WTC11 (cell line): ENCODE measurements around the gene PHLPP2. TPM values are rescaled to one million over a fixed set of nuclear protein-coding genes. Genes with fewer than 3 reads are reported as not detected.

Source experiments
- ATAC-seq: fragments of 200-7000 bp; cut with Tn5 transposase; 2 replicates; pipeline ENCODE4 v1.10.0; 2021; ENCODE audit warnings: mild to moderate bottlenecking, moderate library complexity
- CTCF ChIA-PET: fragments of 300-600 bp; sonication (Branson Sonifier 250); formaldehyde crosslinking; loops from one replicate; lab custom pipeline; 2021; ENCODE audit warnings: antibody characterized with exemption; lab: Charles Lee
- POLR2A ChIA-PET: fragments of 350-600 bp; sonication (Branson Sonifier 250); formaldehyde crosslinking; loops from one replicate; lab custom pipeline; 2021; ENCODE audit warnings: antibody characterized with exemption; lab: Charles Lee
- DNase-seq: peaks from one replicate; pipeline ENCODE4 v3.0.0; 2021; ENCODE audit warnings: low spot score
- H3K27ac Mint-ChIP-seq: 2 replicates; pipeline ENCODE4 v1.8.0; 2021; ENCODE audit warnings: mixed read lengths
- H3K27me3 Mint-ChIP-seq: 2 replicates; pipeline ENCODE4 v1.8.0; 2021; ENCODE audit warnings: low read depth, mild to moderate bottlenecking, moderate library complexity, mixed read lengths
- H3K36me3 Mint-ChIP-seq: 2 replicates; pipeline ENCODE4 v1.8.0; 2021; ENCODE audit warnings: mixed read lengths
- H3K4me1 Mint-ChIP-seq: 2 replicates; pipeline ENCODE4 v1.8.0; 2022; ENCODE audit warnings: mixed read lengths
- H3K4me3 Mint-ChIP-seq: 2 replicates; pipeline ENCODE4 v1.8.0; 2021; ENCODE audit warnings: mild to moderate bottlenecking, moderate library complexity, mixed read lengths
- H3K9me3 Mint-ChIP-seq: 2 replicates; pipeline ENCODE4 v1.8.0; 2021; ENCODE audit warnings: mixed read lengths
- AFF4 ChIP-seq: sonication (generic); formaldehyde crosslinking; IDR thresholded peaks from 2 replicates; pipeline ENCODE4 v1.8.1; 2023; ENCODE audit warnings: mild to moderate bottlenecking, missing genetic modification reagents, borderline replicate concordance
- ATF2 ChIP-seq: sonication (generic); formaldehyde crosslinking; IDR thresholded peaks from 2 replicates; pipeline ENCODE4 v1.8.1; 2022; ENCODE audit warnings: low read depth, missing genetic modification reagents, borderline replicate concordance
- CREB1 ChIP-seq: sonication (generic); formaldehyde crosslinking; IDR thresholded peaks from 2 replicates; pipeline ENCODE4 v1.8.0; 2023; ENCODE audit warnings: mild to moderate bottlenecking, missing genetic modification reagents
- CREM ChIP-seq: sonication (generic); formaldehyde crosslinking; IDR thresholded peaks from 2 replicates; pipeline ENCODE4 v1.8.1; 2022; ENCODE audit warnings: mild to moderate bottlenecking, missing genetic modification reagents, moderate library complexity
- CTCF ChIP-seq: fragments of 200-600 bp; IDR thresholded peaks from 2 replicates; pipeline ENCODE4 v1.8.0; 2022; ENCODE audit warnings: antibody characterized with exemption
- E2F4 ChIP-seq: sonication (generic); formaldehyde crosslinking; IDR thresholded peaks from 2 replicates; pipeline ENCODE4 v1.8.1; 2022; ENCODE audit warnings: low read depth, mild to moderate bottlenecking, moderate library complexity, missing genetic modification reagents, borderline replicate concordance
- GRHL2 ChIP-seq: fragments of 250-450 bp; sonication (Bioruptor Pico); IDR thresholded peaks from 2 replicates; pipeline ENCODE4 v1.8.0; 2022; ENCODE audit warnings: mild to moderate bottlenecking, moderate library complexity; ENCODE audit not compliant: insufficient replicate concordance, severe bottlenecking
- MXD4 ChIP-seq: fragments of 250-450 bp; sonication (Bioruptor Pico); IDR thresholded peaks from 2 replicates; pipeline ENCODE4 v1.8.0; 2021; ENCODE audit warnings: mild to moderate bottlenecking, moderate library complexity, borderline replicate concordance
- SOX15 ChIP-seq: fragments of 250-450 bp; sonication (Bioruptor Pico); IDR thresholded peaks from 2 replicates; pipeline ENCODE4 v1.9.0; 2021; ENCODE audit warnings: mild to moderate bottlenecking
- ZNF423 ChIP-seq: fragments of 250-450 bp; sonication (Bioruptor Pico); IDR thresholded peaks from 2 replicates; pipeline ENCODE4 v2.1.2; 2022; ENCODE audit warnings: mild to moderate bottlenecking, moderate library complexity
- ZNF671 ChIP-seq: fragments of 250-450 bp; sonication (Bioruptor Pico); IDR thresholded peaks from 2 replicates; pipeline ENCODE4 v1.8.0; 2021; ENCODE audit warnings: mild to moderate bottlenecking
- total RNA-seq: library from RNA; stranded (reverse); gene quantifications from 3 replicates; pipeline ENCODE4 v1.2.3, GENCODE V29; 2021
- TF ChIP-seq, protein P1 (sequence below): fragments of 250-450 bp; sonication (Bioruptor Pico); IDR thresholded peaks from 2 replicates; pipeline ENCODE4 v1.9.0; 2021; ENCODE audit warnings: moderate library complexity, mild to moderate bottlenecking, inconsistent platforms, borderline replicate concordance
- TF ChIP-seq, protein P2 (sequence below): sonication (generic); formaldehyde crosslinking; IDR thresholded peaks from 2 replicates; pipeline ENCODE4 v1.8.0; 2023; ENCODE audit warnings: missing genetic modification reagents

PHLPP2 gene
- total RNA-seq, 1 experiment from 2014 or later: 29.3 TPM

GRCh38 chr16:71748226-71748625 lies 23.7 kb upstream of the PHLPP2 start:
- ChIA-PET POLR2A (no interaction called here), CTCF (no interaction called here)
- H3K4me1 Mint-ChIP-seq: no peaks in the 10 kb centered on the region
- DNase-seq: no peak
- TF ChIP-seq CREB1 (CRISPR knock-in tag) (no peak), ZNF423 (CRISPR knock-in tag) (no peak), CREM (no peak), GRHL2 (no peak)
- TF ChIP-seq, protein P1, sequence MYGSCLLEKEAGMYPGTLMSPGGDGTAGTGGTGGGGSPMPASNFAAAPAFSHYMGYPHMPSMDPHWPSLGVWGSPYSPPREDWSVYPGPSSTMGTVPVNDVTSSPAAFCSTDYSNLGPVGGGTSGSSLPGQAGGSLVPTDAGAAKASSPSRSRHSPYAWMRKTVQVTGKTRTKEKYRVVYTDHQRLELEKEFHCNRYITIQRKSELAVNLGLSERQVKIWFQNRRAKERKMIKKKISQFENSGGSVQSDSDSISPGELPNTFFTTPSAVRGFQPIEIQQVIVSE: no peak
- peaks cover 46% of the 10 kb centered on the region for H3K36me3 Mint-ChIP-seq
- no peak overlapping the region; the same call in 1 of the 2 replicates for H3K27ac Mint-ChIP-seq
- no peak overlapping the region for H3K4me3 Mint-ChIP-seq
- H3K9me3 Mint-ChIP-seq: no peaks in the 10 kb centered on the region
- no peaks in the 10 kb centered on the region for H3K27me3 Mint-ChIP-seq
- ATAC-seq: no peak

DNA sequence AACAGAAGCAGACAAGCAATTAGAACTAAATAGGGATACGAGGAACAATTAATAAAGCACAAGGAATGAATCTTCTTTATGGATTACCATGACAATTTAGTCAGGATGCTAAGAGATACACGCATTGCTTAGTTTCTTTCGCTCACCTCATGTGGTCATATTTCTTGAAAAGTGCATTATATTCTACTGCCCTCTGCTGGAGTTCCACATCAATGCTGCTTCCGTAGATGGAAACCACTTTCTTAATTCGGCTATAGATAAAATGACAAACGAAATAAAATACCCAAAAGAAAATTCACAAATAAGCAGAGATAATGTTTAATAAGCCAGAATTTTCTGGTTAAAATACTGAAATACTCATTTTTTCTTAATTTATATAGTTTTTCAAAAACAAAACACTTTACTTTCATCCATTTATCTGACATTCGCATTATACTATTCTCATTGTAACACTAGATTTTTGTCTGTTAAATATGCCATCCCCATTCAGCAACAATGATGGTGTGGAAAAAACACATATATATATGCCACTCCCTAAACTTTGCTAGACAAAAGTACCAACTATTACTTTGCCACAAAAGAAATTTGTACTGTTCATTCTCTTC lies 22.0 kb upstream of the PHLPP2 start:
- no peak for DNase-seq
- POLR2A ChIA-PET: no interaction called here
- CTCF ChIA-PET: no interaction called here
- Mint-ChIP-seq H3K4me1 (no peaks in the 10 kb centered on the region), H3K4me3 (no peak overlapping the region), H3K27me3 (no peaks in the 10 kb centered on the region), H3K9me3 (no peaks in the 10 kb centered on the region), H3K36me3 (peaks cover 50% of the 10 kb centered on the region), H3K27ac (no peak overlapping the region)
- ATAC-seq: no peak; the same call in 1 of the 2 replicates
- TF ChIP-seq CTCF: peak; percentile 30; the same call in 1 of the 2 replicates
- TF ChIP-seq SOX15 (CRISPR knock-in tag): no peak

DNA sequence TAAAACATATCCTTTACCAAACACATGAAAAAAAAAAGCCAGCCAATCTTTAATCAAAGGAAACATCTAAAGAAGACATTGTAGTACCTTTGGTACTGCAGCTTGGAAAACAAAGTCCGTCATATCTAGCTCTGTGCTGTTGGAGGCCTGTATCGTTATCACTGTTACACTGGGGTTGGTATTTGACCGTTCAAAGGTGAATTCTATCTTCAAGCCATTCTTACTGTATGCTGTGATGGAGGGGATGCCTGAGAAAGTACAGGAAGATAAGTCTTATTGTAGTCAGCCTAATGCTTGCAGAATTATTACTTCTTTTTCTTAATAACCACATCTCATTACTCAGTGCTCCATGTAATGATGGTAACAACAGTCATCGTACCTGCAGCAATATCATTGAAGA lies 14.4 kb upstream of the PHLPP2 start:
- no peaks in the 10 kb centered on the region for H3K27me3 Mint-ChIP-seq
- POLR2A ChIA-PET: no interaction called here
- H3K4me1 Mint-ChIP-seq: no peaks in the 10 kb centered on the region
- H3K4me3 Mint-ChIP-seq: no peak overlapping the region
- H3K27ac Mint-ChIP-seq: no peak overlapping the region
- DNase-seq: no peak
- H3K36me3 Mint-ChIP-seq: peaks cover 56% of the 10 kb centered on the region
- CTCF ChIA-PET: no interaction called here
- ATAC-seq: no peak
- no peaks in the 10 kb centered on the region for H3K9me3 Mint-ChIP-seq
- TF ChIP-seq E2F4 (CRISPR knock-in tag) (no peak), ATF2 (CRISPR knock-in tag) (no peak), AFF4 (CRISPR knock-in tag) (no peak), MXD4 (CRISPR knock-in tag) (no peak), ZNF671 (CRISPR knock-in tag) (no peak)
- TF ChIP-seq, protein P2, sequence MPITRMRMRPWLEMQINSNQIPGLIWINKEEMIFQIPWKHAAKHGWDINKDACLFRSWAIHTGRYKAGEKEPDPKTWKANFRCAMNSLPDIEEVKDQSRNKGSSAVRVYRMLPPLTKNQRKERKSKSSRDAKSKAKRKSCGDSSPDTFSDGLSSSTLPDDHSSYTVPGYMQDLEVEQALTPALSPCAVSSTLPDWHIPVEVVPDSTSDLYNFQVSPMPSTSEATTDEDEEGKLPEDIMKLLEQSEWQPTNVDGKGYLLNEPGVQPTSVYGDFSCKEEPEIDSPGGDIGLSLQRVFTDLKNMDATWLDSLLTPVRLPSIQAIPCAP (CRISPR knock-in tag): no peak
